ENCODE data around the gene LLGL2. TPM values are rescaled to one million over a fixed set of nuclear protein-coding genes. Genes with fewer than 3 reads are reported as not detected.

LLGL2 gene
- total RNA-seq, 4 donors from 2014 or later, result 57.3 to 96.0 (median 79.6) TPM

GRCh38 chr17:75612906-75613626 lies 87.6 kb downstream of the LLGL2 start:
- intact Hi-C loops (cut with DNase I; ENCODE audit: low total_unique reads), result no loop called here
- H3K4me3 ChIP-seq (ENCODE audit: low read depth, poor library complexity, severe bottlenecking), result no peak overlapping the region
- 92% methylated on average over 20 to 21 of the region's 27 CpGs for WGBS, 2 donors
- DNase-seq (ENCODE audit: low spot score in 2 of 2), result no peak
- TF ChIP-seq POLR2A (IDR thresholded peaks at IDR 0.05) (no peak), CTCF (IDR thresholded peaks at IDR 0.05) (no peak)

GRCh38 chr17:75614006-75614405 lies 88.5 kb downstream of the LLGL2 start:
- no peak overlapping the region for H3K4me3 ChIP-seq (ENCODE audit: low read depth, poor library complexity, severe bottlenecking)
- DNase-seq (ENCODE audit: low spot score in 2 of 2), result no peak
- 87 to 90% methylated on average over 8 to 12 of the region's 12 CpGs for WGBS, 2 donors
- TF ChIP-seq CTCF (IDR thresholded peaks at IDR 0.05) (no peak), POLR2A (IDR thresholded peaks at IDR 0.05) (no peak)
- intact Hi-C loops (cut with DNase I; ENCODE audit: low total_unique reads), result no loop called here

GRCh38 chr17:75614556-75615270 lies 89.2 kb downstream of the LLGL2 start:
- WGBS, 2 donors, result 87% methylated on average over 14 of the region's 19 CpGs
- TF ChIP-seq POLR2A (IDR thresholded peaks at IDR 0.05), result no peak
- TF ChIP-seq CTCF (IDR thresholded peaks at IDR 0.05), result no peak
- intact Hi-C loops (cut with DNase I; ENCODE audit: low total_unique reads), result no loop called here
- H3K4me3 ChIP-seq (ENCODE audit: low read depth, poor library complexity, severe bottlenecking), result no peak overlapping the region
- no peak for DNase-seq (ENCODE audit: low spot score in 2 of 2)

GRCh38 chr17:75615301-75615700 lies 89.8 kb downstream of the LLGL2 start:
- intact Hi-C loops (cut with DNase I; ENCODE audit: low total_unique reads), result no loop called here
- no peak overlapping the region for H3K4me3 ChIP-seq (ENCODE audit: low read depth, poor library complexity, severe bottlenecking)
- TF ChIP-seq POLR2A (IDR thresholded peaks at IDR 0.05) (no peak), CTCF (IDR thresholded peaks at IDR 0.05) (no peak)
- WGBS, 2 donors, result 88 to 93% methylated on average over 3 to 11 of the region's 11 CpGs
- no peak for DNase-seq (ENCODE audit: low spot score in 2 of 2)

GRCh38 chr17:75616521-75617122 lies 91.1 kb downstream of the LLGL2 start:
- intact Hi-C loops (cut with DNase I; ENCODE audit: low total_unique reads), result loop anchor here (2.0 kb wide), 1 partner anchor 64 kb away; no protein-coding TSS in a partner anchor
- 87 to 91% methylated on average over 19 to 20 of the region's 24 CpGs for WGBS, 2 donors
- DNase-seq (ENCODE audit: low spot score in 2 of 2), result no peak
- no peak for TF ChIP-seq CTCF (IDR thresholded peaks at IDR 0.05)
- H3K4me3 ChIP-seq (ENCODE audit: low read depth, poor library complexity, severe bottlenecking), result no peak overlapping the region
